Activated T-helper 1 cell treated with anti-CD3 and anti-CD28 coated beads, Interleukin-12 subunit alpha, Interleukin-12 subunit beta, Interleukin-2, Interleukin-4 antibody, amounts not matched to agents 30 ng/mL and 10 ng/mL and 1 ng/mL, durations not matched to agents 14 hours and 24 hours and 36 hours (primary cell): Measurements from ENCODE around the gene LRP4. TPM values are rescaled to one million over a fixed set of nuclear protein-coding genes. Genes with fewer than 3 reads are reported as not detected.
A peak's percentile ranks its signal among the peaks of the same experiment; 100 is the strongest.
"Not testable (repeated sequence)": the region's sequence is repeated elsewhere in the genome, so short reads cannot be mapped to it uniquely, and the experiment has no call there.

ENCODE experiments used
- DNase-seq: peaks from one replicate; pipeline ENCODE4 v3.0.0; 2021; ENCODE audit warnings: low spot score
- H3K27ac Mint-ChIP-seq: one replicate; pipeline ENCODE4 v1.8.0; 2021; ENCODE audit warnings: mild to moderate bottlenecking, mixed read lengths
- H3K27me3 Mint-ChIP-seq: one replicate; pipeline ENCODE4 v1.8.0; 2022; ENCODE audit warnings: mild to moderate bottlenecking, moderate library complexity, mixed read lengths; ENCODE audit not compliant: insufficient read depth
- H3K36me3 Mint-ChIP-seq: one replicate; pipeline ENCODE4 v1.8.0; 2021; ENCODE audit warnings: low read depth, mixed read lengths
- H3K4me1 Mint-ChIP-seq: one replicate; pipeline ENCODE4 v1.8.0; 2021; ENCODE audit warnings: low read depth, mixed read lengths
- H3K4me3 Mint-ChIP-seq: one replicate; pipeline ENCODE4 v1.8.0; 2021; ENCODE audit warnings: mild to moderate bottlenecking, moderate library complexity, mixed read lengths
- H3K9me3 Mint-ChIP-seq: one replicate; pipeline ENCODE4 v1.8.0; 2021; ENCODE audit warnings: mixed read lengths
- intact Hi-C: fragments of 100-400 bp; cut with micrococcal nuclease; formaldehyde crosslinking; loops from one replicate; pipeline ENCODE4 v1.15.1; 2024
- total RNA-seq: library from RNA; stranded (reverse); gene quantifications from 2 replicates; pipeline ENCODE4 v1.2.3, GENCODE V29; 2022

Gene LRP4
- total RNA-seq, 1 donor from 2014 or later: 0.08 TPM

DNA sequence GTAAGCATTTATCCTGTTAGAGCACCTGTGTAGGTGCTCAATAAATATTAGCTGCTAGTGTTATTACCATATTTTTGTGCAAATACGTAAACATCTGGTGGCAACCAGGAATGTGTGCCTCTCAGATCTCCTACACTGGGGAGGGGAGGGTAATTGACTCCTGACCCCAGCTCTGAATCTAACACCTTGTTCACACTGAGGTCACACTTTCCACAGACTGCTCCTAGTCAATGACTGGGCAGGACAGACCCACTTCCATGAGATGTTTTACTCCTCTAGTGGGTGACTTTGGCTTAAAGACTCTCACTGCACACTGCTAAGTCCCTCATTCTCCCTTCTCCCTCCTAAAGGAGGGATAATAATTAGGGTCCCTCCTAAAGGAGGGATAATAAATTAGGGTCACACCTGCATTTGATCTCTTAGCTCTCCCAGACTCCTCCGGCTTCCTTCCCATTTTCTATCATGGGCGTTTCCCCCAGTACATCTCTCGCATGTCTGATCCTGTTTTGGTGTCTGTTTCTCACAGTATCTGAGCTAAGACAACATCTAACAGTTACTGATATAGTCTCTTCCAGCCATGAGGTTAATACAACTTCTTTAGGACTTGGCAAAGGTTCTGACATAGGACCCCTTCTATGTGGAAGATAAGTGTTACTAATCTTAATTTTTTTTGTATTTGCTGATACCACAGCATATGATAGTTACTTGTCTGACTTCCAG lies 26.2 kb upstream of the LRP4 start:
- H3K4me3 Mint-ChIP-seq: no peak overlapping the region
- no peaks in the 10 kb centered on the region for H3K4me1 Mint-ChIP-seq
- H3K9me3 Mint-ChIP-seq: no peaks in the 10 kb centered on the region
- no peaks in the 10 kb centered on the region for H3K27me3 Mint-ChIP-seq
- intact Hi-C loops: no loop called here
- H3K36me3 Mint-ChIP-seq: peaks cover 2% of the 10 kb centered on the region
- DNase-seq: no peak
- H3K27ac Mint-ChIP-seq: no peak overlapping the region

- Mint-ChIP-seq H3K9me3 (no peaks in the 10 kb centered on the region), H3K4me3 (no peak overlapping the region), H3K4me1 (peaks cover 2% of the 10 kb centered on the region), H3K27ac (no peak overlapping the region), H3K36me3 (peaks cover 2% of the 10 kb centered on the region), H3K27me3 (no peaks in the 10 kb centered on the region)
- no peak for DNase-seq
- intact Hi-C loops: no loop called here
Measured at GRCh38 chr11:46942172-46942571, 23.8 kb upstream of the LRP4 start.

DNA sequence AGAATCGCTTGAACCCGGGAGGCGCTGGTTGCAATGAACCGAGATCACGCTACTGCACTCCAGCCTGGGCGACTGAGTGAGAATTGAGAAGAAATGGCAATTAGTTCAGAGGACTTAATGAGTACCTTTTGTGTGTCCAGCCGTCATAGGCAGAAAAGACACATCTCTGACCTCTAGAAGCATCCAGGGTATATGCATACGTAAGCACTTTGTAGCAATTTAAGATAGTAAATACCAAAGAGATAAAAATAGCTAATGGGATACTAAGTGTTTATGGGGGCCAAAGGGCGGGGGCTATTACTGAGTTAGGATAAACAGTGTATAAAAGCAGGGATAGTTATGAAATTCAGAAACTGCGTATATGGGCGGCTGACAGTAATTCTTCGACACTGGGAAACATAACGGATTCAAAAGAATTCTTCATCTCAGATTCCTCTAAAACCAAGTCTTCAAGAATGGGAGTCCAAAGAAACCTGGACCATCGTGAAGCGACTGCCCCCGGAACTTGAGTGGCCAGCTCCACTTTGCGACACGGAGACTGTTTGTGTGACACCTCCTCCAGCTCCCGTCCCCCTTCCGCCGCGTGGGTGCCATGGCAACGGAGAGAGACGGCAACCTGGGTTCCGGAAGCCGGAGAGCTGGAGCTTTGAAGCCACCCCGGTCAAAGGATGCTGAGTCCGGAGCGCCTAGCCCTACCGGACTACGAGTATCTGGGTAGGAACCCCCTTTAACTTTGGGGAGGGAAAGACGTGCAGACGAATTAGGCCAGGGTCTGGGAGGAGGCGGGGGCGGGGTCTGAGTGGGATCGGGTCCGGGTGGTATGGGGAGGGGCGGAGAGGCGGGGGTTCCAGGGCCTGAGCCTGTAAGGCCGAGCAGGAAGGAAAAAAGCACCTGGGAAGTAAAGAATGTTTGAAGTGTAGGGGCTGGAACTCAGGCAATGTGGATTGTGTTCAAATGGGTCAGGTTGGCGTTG lies 18.1 kb upstream of the LRP4 start, which contains the start of gene CSTPP1:
Gene CSTPP1 (plus strand): TSS at position 624 of the 973 bp plus-strand sequence. CDS start 45 bp downstream, at position 669.
- Mint-ChIP-seq H3K4me1 (peaks cover 14% of the 10 kb centered on the region), H3K27ac (peak within 1 kb of the TSS; percentile 88), H3K4me3 (peak within 1 kb of the TSS; percentile 92), H3K27me3 (peaks cover 7% of the 10 kb centered on the region), H3K9me3 (no peaks in the 10 kb centered on the region), H3K36me3 (no peaks in the 10 kb centered on the region)
- peak; percentile 89 for DNase-seq
- intact Hi-C loops: loop anchor here (1.0 to 5.0 kb wide), 8 partner anchors 16 to 1019 kb away; partner anchors contain the start of genes ACP2, ARHGAP1, CKAP5 and KBTBD4

DNA sequence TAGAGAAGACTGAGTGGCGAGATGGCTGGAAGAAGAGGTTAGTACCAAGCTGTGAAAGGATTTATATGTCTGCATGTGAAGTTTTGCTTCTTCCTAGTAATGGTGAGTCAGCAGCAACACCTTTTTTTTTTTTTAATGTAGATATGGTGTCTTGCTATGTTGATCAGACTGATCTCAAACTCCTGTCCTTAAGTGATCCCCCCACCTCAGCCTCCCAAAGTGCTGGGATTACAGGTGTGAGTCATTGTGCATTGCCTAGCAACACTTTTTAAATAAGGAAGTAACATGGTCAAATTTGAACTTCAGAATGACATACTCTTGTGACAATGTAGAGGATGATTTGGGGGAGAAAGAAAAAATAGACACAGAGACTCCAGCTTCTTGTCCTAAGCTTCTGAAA lies 11.7 kb upstream of the LRP4 start:
- Mint-ChIP-seq H3K27ac (no peak overlapping the region), H3K27me3 (peaks cover 19% of the 10 kb centered on the region), H3K36me3 (no peaks in the 10 kb centered on the region), H3K9me3 (no peaks in the 10 kb centered on the region), H3K4me1 (no peaks in the 10 kb centered on the region), H3K4me3 (no peak overlapping the region)
- intact Hi-C loops: no loop called here
- DNase-seq: no peak

GRCh38 chr11:46928701-46929100 lies 10.4 kb upstream of the LRP4 start:
- H3K4me3 Mint-ChIP-seq, H3K9me3 Mint-ChIP-seq, DNase-seq, H3K36me3 Mint-ChIP-seq, H3K4me1 Mint-ChIP-seq, intact Hi-C loops, H3K27ac Mint-ChIP-seq: not testable (repeated sequence)
- H3K27me3 Mint-ChIP-seq: peaks cover 20% of the 10 kb centered on the region

DNA sequence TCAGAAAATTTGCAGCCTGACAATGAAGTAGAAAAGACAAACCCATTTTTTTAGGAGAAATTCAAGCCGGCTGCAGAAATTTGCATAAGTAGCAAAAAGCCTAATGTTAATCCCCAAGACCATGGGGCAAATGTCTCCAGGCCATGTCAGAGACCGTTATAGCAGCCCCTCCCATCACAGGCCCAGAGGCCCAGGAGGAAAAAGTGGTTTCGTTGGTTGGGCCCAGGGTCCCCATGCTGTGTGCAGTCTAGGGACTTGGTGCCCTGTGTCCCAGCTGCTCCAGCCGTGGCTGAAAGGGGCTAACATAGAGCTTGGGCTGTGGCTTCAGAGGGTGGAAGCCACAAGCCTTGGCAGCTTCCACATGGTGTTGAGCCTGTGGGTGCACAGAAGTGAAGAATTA lies 9.6 kb upstream of the LRP4 start:
- DNase-seq, H3K4me1 Mint-ChIP-seq, intact Hi-C loops, H3K27ac Mint-ChIP-seq, H3K4me3 Mint-ChIP-seq, H3K9me3 Mint-ChIP-seq, H3K36me3 Mint-ChIP-seq: not testable (repeated sequence)
- H3K27me3 Mint-ChIP-seq: peaks cover 21% of the 10 kb centered on the region

- DNase-seq: no peak
- H3K36me3 Mint-ChIP-seq: peaks cover 2% of the 10 kb centered on the region
- no peak overlapping the region for H3K4me3 Mint-ChIP-seq
- H3K4me1 Mint-ChIP-seq: peaks cover 24% of the 10 kb centered on the region
- H3K27ac Mint-ChIP-seq: no peak overlapping the region
- no peaks in the 10 kb centered on the region for H3K9me3 Mint-ChIP-seq
- H3K27me3 Mint-ChIP-seq: peaks cover 43% of the 10 kb centered on the region
- intact Hi-C loops: loop anchor here (1.0 kb wide), 3 partner anchors 16 to 233 kb away; partner anchors contain the start of gene CSTPP1
Measured at GRCh38 chr11:46920755-46921154, 2.4 kb upstream of the LRP4 start.

DNA sequence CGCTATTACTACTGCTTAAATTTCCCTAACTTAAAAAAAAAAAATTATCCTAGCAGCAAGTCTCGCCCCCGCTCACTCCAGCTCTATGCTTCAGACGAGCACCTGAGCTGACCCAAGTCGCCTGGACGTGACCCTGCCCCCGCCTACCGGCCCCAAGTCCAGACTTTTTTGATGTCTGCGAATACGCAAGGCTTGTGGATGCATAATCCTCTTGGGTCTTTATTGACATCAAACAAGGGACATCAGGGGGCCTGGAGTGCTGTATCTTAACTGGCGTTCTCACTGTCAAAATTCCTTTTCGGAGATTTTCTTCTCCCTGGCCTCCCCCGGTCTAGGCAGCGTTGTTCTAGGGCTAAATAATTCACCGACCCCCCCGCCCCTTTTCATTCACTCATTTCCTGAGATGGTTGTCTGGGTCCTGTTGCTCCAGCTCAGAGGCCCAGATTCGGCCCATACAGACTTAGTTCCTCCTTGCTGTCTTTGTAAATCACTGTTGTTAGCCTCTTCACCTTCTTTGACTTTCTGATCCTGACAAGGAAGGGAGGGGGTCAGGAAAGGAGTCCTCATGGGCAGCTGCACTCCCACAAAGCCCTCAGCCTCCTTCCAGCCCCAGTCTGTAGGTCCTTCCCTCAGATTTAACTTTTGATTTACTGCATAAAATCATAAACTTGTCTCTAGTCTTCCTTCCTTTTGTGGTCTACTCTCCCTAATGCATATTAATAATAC lies 601 bp upstream of the LRP4 start:
- Mint-ChIP-seq H3K9me3 (no peaks in the 10 kb centered on the region), H3K4me3 (peak overlapping the region; percentile 71), H3K36me3 (peaks cover 2% of the 10 kb centered on the region), H3K27ac (peak overlapping the region; percentile 44), H3K4me1 (peaks cover 24% of the 10 kb centered on the region), H3K27me3 (peaks cover 57% of the 10 kb centered on the region)
- no peak for DNase-seq
- intact Hi-C loops: no loop called here

GRCh38 chr11:46917762-46918082 lies 628 bp downstream of the LRP4 start:
- H3K27ac Mint-ChIP-seq: no peak overlapping the region
- peaks cover 24% of the 10 kb centered on the region for H3K4me1 Mint-ChIP-seq
- peaks cover 67% of the 10 kb centered on the region for H3K27me3 Mint-ChIP-seq
- peaks cover 2% of the 10 kb centered on the region for H3K36me3 Mint-ChIP-seq
- peak overlapping the region; percentile 66 for H3K4me3 Mint-ChIP-seq
- H3K9me3 Mint-ChIP-seq: no peaks in the 10 kb centered on the region
- DNase-seq: no peak
- intact Hi-C loops: no loop called here

DNA sequence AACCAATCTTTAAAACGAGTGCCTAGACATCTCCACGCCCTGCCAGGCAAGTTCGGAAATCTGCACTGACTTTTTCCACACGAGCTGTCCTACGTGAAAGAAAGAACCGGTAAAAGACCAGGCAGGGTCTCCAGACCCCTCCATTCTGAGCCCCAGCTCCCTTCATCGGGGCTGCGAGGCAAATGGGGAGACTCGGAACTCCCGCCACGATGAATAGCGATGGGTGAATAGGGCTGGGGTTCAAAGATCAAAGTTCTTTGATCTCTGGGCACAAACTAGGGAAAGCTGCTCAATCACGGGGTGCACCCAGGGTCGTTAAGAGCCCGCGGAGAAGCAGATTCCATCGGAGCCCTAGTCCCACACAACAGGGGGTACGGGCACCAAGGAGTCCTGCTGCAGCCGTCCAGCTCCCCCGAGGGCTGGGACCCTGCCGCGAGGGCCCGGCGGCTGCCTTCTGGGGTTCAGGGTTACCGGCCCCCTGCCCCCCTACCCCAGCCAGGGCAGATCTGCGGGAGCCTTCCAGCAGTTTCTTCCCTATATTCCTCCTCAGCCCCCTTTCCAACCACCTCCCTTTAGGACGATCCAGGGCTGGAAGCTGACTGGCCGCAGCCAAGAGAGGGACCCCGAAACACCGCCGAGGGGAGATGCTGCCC lies 1.1 kb downstream of the LRP4 start:
- H3K36me3 Mint-ChIP-seq: peaks cover 2% of the 10 kb centered on the region
- H3K27me3 Mint-ChIP-seq: peaks cover 72% of the 10 kb centered on the region
- peaks cover 24% of the 10 kb centered on the region for H3K4me1 Mint-ChIP-seq
- intact Hi-C loops: no loop called here
- peak overlapping the region; percentile 74 for H3K4me3 Mint-ChIP-seq
- no peak overlapping the region for H3K27ac Mint-ChIP-seq
- no peak for DNase-seq
- H3K9me3 Mint-ChIP-seq: no peaks in the 10 kb centered on the region

- H3K9me3 Mint-ChIP-seq: no peaks in the 10 kb centered on the region
- peaks cover 24% of the 10 kb centered on the region for H3K4me1 Mint-ChIP-seq
- DNase-seq: no peak
- peak overlapping the region; percentile 74 for H3K4me3 Mint-ChIP-seq
- H3K27me3 Mint-ChIP-seq: peaks cover 76% of the 10 kb centered on the region
- intact Hi-C loops: no loop called here
- H3K27ac Mint-ChIP-seq: no peak overlapping the region
- H3K36me3 Mint-ChIP-seq: peaks cover 2% of the 10 kb centered on the region
Measured at GRCh38 chr11:46916286-46917108, 1.9 kb downstream of the LRP4 start.

DNA sequence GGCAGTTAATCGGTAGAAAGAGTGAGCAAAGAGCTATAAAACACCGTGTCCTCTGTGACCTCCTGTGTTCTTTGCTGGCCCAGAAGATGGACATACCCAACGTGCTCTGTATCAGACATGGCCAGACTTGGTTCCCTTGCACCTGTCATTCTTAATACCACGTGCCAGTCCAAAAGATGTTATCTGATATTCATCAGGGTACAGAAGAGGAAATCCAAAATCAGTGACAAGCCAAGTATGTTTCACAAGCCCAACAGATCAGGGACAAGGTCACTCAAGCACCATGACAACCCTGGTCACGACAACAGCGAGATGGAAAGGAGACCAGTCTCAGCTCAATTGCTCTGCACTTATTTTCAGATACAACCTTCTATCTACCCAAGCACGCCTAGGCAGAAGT lies 3.4 kb downstream of the LRP4 start:
- intact Hi-C loops: no loop called here
- H3K9me3 Mint-ChIP-seq: no peaks in the 10 kb centered on the region
- no peak overlapping the region for H3K4me3 Mint-ChIP-seq
- H3K36me3 Mint-ChIP-seq: peaks cover 2% of the 10 kb centered on the region
- no peak for DNase-seq
- H3K27me3 Mint-ChIP-seq: peaks cover 84% of the 10 kb centered on the region
- peaks cover 21% of the 10 kb centered on the region for H3K4me1 Mint-ChIP-seq
- H3K27ac Mint-ChIP-seq: no peak overlapping the region
